A673 (cell line): Measurements from ENCODE around the gene LRTM2. TPM values are rescaled to one million over a fixed set of nuclear protein-coding genes. Genes with fewer than 3 reads are reported as not detected.

Source experiments
- BruUV-seq: library from RNA; stranded (reverse); fragments of 400-500 nt; replicated peaks from 2 replicates; lab custom pipeline; 2021; lab: Mats Ljungman, UMichigan
- CTCF ChIA-PET: fragments of 300-600 bp; sonication (Branson Sonifier 250); formaldehyde crosslinking; loops from one replicate; lab custom pipeline; 2022; ENCODE audit warnings: antibody characterized with exemption; lab: Charles Lee
- POLR2A ChIA-PET: fragments of 300-600 bp; sonication (Branson Sonifier 250); formaldehyde crosslinking; loops from one replicate; lab custom pipeline; 2022; ENCODE audit warnings: antibody characterized with exemption; ENCODE audit not compliant: low non-redundant PET; lab: Charles Lee
- DNase-seq: peaks from one replicate; pipeline ENCODE4 v3.0.0-alpha.2; 2015; ENCODE audit warnings: low spot score
- H3K27ac ChIP-seq: fragments of 200-600 bp; sonication (generic); 2 replicates; pipeline ENCODE4 v1.5.1; 2016; ENCODE audit warnings: mixed run types, low read depth, mild to moderate bottlenecking, mixed read lengths, antibody characterized with exemption, low read length; ENCODE audit not compliant: poor library complexity, severe bottlenecking
- H3K27me3 ChIP-seq: fragments of 200-600 bp; sonication (generic); replicated peaks from 2 replicates; pipeline ENCODE4 v1.6.1; 2017; ENCODE audit warnings: mixed run types, low read depth, mild to moderate bottlenecking, mixed read lengths, antibody characterized with exemption, low read length; ENCODE audit not compliant: insufficient read depth, poor library complexity
- H3K36me3 ChIP-seq: fragments of 200-600 bp; sonication (generic); 2 replicates; pipeline ENCODE4 v1.6.1; 2016; ENCODE audit warnings: mixed run types, mild to moderate bottlenecking, mixed read lengths, antibody characterized with exemption, low read length; ENCODE audit not compliant: insufficient read depth, poor library complexity, severe bottlenecking
- H3K4me1 ChIP-seq: fragments of 200-600 bp; sonication (generic); 2 replicates; pipeline ENCODE4 v1.6.1; 2017; ENCODE audit warnings: mixed run types, mild to moderate bottlenecking, mixed read lengths, antibody characterized with exemption, low read length; ENCODE audit not compliant: insufficient read depth, poor library complexity, severe bottlenecking
- H3K4me3 ChIP-seq: fragments of 200-600 bp; sonication (generic); 2 replicates; pipeline ENCODE4 v1.5.1; 2016; ENCODE audit warnings: low read depth, mixed run types, mild to moderate bottlenecking, mixed read lengths, low read length; ENCODE audit not compliant: poor library complexity, severe bottlenecking
- H3K9me3 ChIP-seq: fragments of 200-600 bp; sonication (generic); 2 replicates; pipeline ENCODE4 v1.6.1; 2016; ENCODE audit warnings: mixed run types, low read depth, mild to moderate bottlenecking, mixed read lengths, antibody characterized with exemption, low read length; ENCODE audit not compliant: poor library complexity, severe bottlenecking
- EZH2 ChIP-seq: fragments of 200-600 bp; sonication (generic); IDR thresholded peaks from 2 replicates; pipeline ENCODE4 v1.6.1; 2017; ENCODE audit warnings: borderline replicate concordance, low read depth, mild to moderate bottlenecking, mixed read lengths, antibody characterized with exemption, low read length; ENCODE audit not compliant: poor library complexity, severe bottlenecking
- intact Hi-C: fragments of 100-400 bp; cut with micrococcal nuclease; formaldehyde crosslinking; loops from one replicate; pipeline ENCODE4 v1.10.0; 2022; ENCODE audit not compliant: unreplicated experiment
- total RNA-seq: library from RNA; stranded (reverse); gene quantifications from 2 replicates; pipeline ENCODE4 v1.2.3, GENCODE V29; 2021
- TF ChIP-seq, protein P1 (sequence below): fragments of 300-800, 200-600 bp; sonication (generic); conservative IDR thresholded peaks from 2 replicates; pipeline ENCODE4 v1.5.1; 2017; ENCODE audit warnings: low read depth, mild to moderate bottlenecking, antibody characterized with exemption, low read length, moderate library complexity, mixed read lengths

Gene LRTM2
- total RNA-seq, 1 experiment from 2014 or later: not detected

DNA sequence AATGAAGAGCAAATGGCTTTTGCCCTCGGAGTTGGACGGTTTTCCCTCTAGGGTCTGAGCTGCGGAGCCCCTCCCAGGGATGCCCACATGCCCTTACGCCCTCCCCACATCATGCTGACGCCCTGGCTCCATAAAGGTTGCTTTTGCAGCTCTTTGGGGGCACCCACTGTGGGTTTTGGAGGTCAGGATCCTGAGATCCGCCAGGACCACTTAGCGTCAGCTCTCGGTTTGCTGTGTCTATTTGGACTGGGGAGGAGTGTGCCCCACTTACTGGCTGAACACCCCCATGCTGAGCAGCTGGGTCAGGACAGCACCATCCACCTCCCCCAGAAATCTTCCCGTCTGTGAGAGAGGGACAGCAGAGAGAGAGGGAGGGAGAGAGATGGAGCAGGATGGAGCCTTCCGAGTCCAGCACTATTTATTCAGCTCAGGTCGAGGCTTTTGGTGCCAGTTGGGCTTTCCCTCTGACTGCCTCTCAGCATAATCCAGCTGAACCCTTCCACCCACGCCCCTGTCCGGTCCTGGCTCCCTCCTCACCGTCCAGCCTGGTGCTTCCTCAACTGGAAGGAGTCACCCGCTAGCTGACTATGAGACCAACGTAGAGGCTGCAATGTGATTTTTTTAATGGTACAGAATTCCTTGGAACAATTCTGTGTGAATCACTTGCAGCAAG is 18.9 kb upstream of the LRTM2 start:
- H3K36me3 ChIP-seq: no peaks in the 10 kb centered on the region
- no peak for DNase-seq
- TF ChIP-seq, protein P1, sequence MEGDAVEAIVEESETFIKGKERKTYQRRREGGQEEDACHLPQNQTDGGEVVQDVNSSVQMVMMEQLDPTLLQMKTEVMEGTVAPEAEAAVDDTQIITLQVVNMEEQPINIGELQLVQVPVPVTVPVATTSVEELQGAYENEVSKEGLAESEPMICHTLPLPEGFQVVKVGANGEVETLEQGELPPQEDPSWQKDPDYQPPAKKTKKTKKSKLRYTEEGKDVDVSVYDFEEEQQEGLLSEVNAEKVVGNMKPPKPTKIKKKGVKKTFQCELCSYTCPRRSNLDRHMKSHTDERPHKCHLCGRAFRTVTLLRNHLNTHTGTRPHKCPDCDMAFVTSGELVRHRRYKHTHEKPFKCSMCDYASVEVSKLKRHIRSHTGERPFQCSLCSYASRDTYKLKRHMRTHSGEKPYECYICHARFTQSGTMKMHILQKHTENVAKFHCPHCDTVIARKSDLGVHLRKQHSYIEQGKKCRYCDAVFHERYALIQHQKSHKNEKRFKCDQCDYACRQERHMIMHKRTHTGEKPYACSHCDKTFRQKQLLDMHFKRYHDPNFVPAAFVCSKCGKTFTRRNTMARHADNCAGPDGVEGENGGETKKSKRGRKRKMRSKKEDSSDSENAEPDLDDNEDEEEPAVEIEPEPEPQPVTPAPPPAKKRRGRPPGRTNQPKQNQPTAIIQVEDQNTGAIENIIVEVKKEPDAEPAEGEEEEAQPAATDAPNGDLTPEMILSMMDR: no peak
- POLR2A ChIA-PET: no interaction called here
- CTCF ChIA-PET: interaction anchor here (0.6 kb wide), 1 partner anchor 62 kb away, joined by 3 read pairs; no protein-coding TSS in a partner anchor
- no peaks in the 10 kb centered on the region for H3K27me3 ChIP-seq
- BruUV-seq: no TSS peak
- H3K4me1 ChIP-seq: peaks cover 2% of the 10 kb centered on the region
- intact Hi-C loops: no loop called here
- no peaks in the 10 kb centered on the region for H3K9me3 ChIP-seq
- no peak overlapping the region for H3K27ac ChIP-seq
- no peak overlapping the region for H3K4me3 ChIP-seq

DNA sequence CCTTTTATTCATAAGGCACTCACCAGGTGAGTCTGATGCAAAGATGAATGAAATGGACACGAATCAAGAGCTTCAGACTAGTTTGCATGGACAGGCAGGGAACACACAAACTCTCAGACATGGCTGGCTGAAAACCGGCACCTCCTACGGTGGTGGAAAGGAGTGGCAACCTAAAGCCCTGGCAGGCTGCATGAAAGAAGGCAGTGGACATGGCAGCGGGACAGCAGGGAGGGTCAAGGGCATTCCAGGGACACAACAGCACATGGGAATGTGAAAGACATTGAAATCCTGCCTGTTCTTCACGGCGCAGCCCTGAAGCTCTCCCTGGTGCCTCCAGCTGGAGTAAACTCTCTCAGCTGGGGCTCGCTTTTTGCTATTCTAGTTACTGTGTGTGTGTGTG is 16.6 kb upstream of the LRTM2 start:
- no peaks in the 10 kb centered on the region for H3K4me1 ChIP-seq
- intact Hi-C loops: no loop called here
- ChIA-PET CTCF (interaction anchor here (1.3 kb wide), 1 partner anchor 136 kb away, joined by 3 read pairs; no protein-coding TSS in a partner anchor), POLR2A (no interaction called here)
- DNase-seq: no peak
- H3K4me3 ChIP-seq: no peak overlapping the region
- H3K27me3 ChIP-seq: no peaks in the 10 kb centered on the region
- no TSS peak for BruUV-seq
- no peak for TF ChIP-seq EZH2
- TF ChIP-seq, protein P1: no peak
- H3K36me3 ChIP-seq: no peaks in the 10 kb centered on the region
- no peaks in the 10 kb centered on the region for H3K9me3 ChIP-seq
- no peak overlapping the region for H3K27ac ChIP-seq

DNA sequence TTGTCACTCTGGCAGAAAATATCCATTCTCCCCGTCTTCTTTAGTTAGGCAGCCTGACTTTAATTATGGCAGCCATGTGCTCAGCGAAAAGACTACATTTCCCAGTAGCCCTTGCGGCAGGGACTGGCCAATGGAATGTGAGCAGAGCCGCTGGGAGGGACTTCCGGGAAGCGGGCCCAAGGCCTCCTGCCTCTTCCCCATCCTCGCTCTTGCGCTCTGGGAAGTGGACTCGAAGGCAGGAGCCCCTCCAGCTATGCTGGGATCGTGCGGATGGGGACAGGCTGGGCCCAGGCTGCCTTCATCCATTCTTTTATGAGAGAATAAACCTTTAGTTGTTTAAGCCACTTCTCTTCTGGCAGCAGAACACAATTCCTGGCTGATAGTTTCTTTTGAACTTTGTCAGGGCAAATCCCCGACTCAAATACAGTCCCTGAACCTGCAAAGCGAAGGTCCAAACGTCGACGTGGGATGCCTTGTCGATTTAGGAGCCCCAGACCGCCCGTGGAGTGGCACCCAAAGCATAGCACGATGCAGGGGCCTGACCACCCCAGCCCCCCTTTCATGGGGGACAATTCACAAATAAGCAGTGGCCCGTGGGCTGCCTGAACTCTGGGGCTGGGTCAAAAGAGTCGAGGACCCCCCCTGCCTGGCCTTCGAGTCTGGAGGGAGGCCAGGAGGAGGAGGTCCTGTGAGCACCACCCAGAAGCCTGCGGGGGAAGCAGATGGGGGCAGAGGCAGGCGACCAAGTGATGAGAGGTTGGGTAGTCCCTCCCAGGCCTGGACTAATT is 15.6 kb upstream of the LRTM2 start:
- TF ChIP-seq, protein P1: no peak
- TF ChIP-seq EZH2: no peak
- no peak overlapping the region for H3K27ac ChIP-seq
- no peaks in the 10 kb centered on the region for H3K27me3 ChIP-seq
- no peaks in the 10 kb centered on the region for H3K9me3 ChIP-seq
- H3K4me3 ChIP-seq: no peak overlapping the region
- BruUV-seq: no TSS peak
- DNase-seq: peak; percentile 92
- ChIA-PET CTCF (no interaction called here), POLR2A (no interaction called here)
- intact Hi-C loops: no loop called here
- H3K36me3 ChIP-seq: no peaks in the 10 kb centered on the region
- no peaks in the 10 kb centered on the region for H3K4me1 ChIP-seq
